Activated naive CD4-positive, alpha-beta T cell treated with anti-CD3 and anti-CD28 coated beads, Interleukin-2, amount 50 U/mL, for 72 hours (primary cell): ENCODE measurements around the gene MED15. TPM values are rescaled to one million over a fixed set of nuclear protein-coding genes. Genes with fewer than 3 reads are reported as not detected.
A peak's percentile ranks its signal among the peaks of the same experiment; 100 is the strongest.
"Not testable (repeated sequence)": the region's sequence is repeated elsewhere in the genome, so short reads cannot be mapped to it uniquely, and the experiment has no call there.

Experiments
- ATAC-seq, 2 donors: fragments of 150-1000 bp; cut with Tn5 transposase; 2 replicates each; pipeline ENCODE4 v1.10.0; 2021; ENCODE audit warnings: mild to moderate bottlenecking in 2 of 2, moderate library complexity in 2 of 2
- DNase-seq, 2 donors: peaks; one replicate each; pipeline ENCODE4 v3.0.0; 2021 to 2022; ENCODE audit warnings: low spot score in 2 of 2
- H3K27ac Mint-ChIP-seq, 2 donors: one replicate each; pipeline ENCODE4 v1.8.0; 2022; ENCODE audit warnings: mild to moderate bottlenecking in 2 of 2, mixed read lengths in 2 of 2
- H3K36me3 Mint-ChIP-seq, 2 donors: one replicate each; pipeline ENCODE4 v1.8.0; 2022; ENCODE audit warnings: mixed read lengths in 2 of 2
- H3K9me3 Mint-ChIP-seq, 2 donors: one replicate each; pipeline ENCODE4 v1.8.0; 2022; ENCODE audit warnings: mixed read lengths in 2 of 2
- total RNA-seq, 2 donors: library from RNA; stranded (reverse); gene quantifications; one replicate each; pipeline ENCODE4 v1.2.3, GENCODE V29; 2022

Gene MED15
- total RNA-seq, 2 donors from 2014 or later, result 88.9 to 137 TPM

DNA sequence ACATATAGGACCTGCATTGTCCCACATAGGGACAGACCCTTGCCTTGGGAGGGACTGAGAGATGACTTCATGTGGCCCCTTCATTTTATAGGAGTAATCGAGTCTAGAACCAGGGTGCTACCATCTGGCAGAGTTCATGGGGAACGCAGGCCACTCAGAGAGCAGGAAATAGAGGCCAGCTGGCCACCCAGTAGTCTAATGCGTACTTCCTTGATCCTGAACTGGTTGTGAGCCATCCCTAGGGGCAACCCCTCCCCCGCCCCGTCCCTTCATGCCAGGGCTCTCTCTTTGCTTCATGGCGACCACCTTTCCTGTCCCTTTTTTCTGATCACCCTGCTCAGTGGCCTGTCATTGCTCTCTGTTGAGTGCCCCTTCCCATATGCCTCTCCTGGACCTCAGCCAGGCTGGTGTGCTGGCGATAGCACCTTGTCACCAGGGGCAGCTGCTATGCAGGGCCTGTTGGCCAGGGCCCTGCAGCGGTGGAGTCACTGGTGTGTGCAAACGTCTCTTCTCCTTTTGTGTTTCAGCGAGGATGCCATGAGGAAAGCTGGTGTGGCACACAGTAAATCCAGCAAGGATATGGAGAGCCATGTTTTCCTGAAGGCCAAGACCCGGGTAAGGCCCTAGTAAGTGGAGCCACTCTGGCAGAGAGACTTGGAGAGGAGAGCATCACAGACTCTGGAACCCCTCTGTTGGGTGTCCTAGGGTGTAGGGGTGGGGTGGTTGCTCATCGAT is 29.3 kb downstream of the MED15 start:
- Mint-ChIP-seq H3K36me3 (peaks cover 4 to 29% of the 10 kb centered on the region in 2 donors), H3K27ac (peak overlapping the region; percentile 2 to 56), H3K9me3 (no peaks in the 10 kb centered on the region)
- DNase-seq, result no peak
- ATAC-seq, result no peak

- DNase-seq (no peak), ATAC-seq (no peak)
- Mint-ChIP-seq H3K36me3 (peaks cover 4 to 29% of the 10 kb centered on the region in 2 donors), H3K27ac (no peak overlapping the region), H3K9me3 (no peaks in the 10 kb centered on the region)
These were observed 29.9 kb downstream of the MED15 start for GRCh38 chr22:20537325-20537756.

GRCh38 chr22:20537983-20538382 is 30.6 kb downstream of the MED15 start:
- no peak for ATAC-seq
- Mint-ChIP-seq H3K9me3 (no peaks in the 10 kb centered on the region), H3K36me3 (peaks cover 4 to 35% of the 10 kb centered on the region in 2 donors)

DNA sequence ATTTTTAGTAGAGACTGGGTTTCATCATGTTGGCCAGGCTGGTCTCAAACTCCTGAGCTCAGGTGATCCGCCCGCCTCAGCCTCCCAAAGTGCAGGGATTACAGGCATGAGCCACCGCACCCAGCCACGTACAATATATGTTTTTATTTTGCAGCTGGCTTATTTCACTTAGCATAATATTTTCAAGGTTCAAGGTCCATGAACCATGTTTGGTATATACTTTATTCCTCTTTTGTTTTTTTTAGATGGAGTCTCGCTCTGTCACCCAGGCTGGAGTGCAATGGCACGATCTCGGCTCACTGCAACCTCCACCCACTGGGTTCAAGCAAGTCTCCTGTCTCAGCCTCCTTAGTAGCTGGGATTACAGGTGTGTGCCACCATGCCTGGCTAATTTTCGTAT is 31.5 kb downstream of the MED15 start:
- not testable (repeated sequence) for H3K27ac Mint-ChIP-seq, H3K9me3 Mint-ChIP-seq, DNase-seq, ATAC-seq
- peaks cover 4 to 42% of the 10 kb centered on the region in 2 donors for H3K36me3 Mint-ChIP-seq

More at GRCh38 chr22:20537983-20538382, 30.6 kb downstream of the MED15 start:
- no peak for DNase-seq
- H3K27ac Mint-ChIP-seq, result no peak overlapping the region

DNA sequence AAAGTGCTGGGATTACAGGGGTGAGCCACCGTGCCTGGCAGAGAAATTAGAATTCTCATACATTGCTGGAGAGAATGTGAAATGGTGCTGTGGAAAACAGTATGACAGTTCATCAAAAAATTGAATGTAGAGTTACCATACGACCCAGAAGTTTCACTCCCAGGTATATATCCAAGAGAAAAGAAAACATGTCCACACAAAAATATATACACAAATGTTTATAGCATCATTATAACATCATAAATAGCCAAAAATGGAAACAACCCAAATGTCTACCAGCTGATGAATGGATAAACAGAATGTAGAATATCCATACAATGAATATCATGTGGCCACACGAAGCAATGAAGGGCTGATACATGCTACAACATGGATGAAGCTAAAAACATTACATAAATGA is 34.6 kb downstream of the MED15 start:
- no peak for DNase-seq
- H3K36me3 Mint-ChIP-seq, result peaks cover 4 to 63% of the 10 kb centered on the region in 2 donors

DNA sequence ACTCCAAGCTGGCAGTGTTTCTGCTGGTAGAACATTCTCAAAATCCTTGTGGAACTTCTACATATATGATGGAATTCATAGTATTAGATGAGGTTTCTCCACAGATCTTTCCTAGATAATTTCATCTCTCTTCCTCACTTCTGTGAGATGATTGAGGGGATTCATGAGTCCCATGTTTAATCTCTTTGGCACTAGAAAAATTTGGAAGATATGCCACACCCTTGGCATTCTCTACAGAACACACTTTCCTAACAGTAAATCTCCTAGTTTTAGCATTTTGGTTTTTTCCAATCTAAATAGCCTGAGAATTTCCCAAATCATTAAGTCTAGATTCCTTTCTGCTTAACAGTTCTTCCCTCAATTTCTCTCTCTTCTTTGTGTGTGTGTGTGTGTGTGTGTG is 35.3 kb downstream of the MED15 start:
- Mint-ChIP-seq H3K27ac (peak overlapping the region; percentile 44 to 83), H3K9me3 (no peaks in the 10 kb centered on the region), H3K36me3 (peaks cover under 1 to 62% of the 10 kb centered on the region in 2 donors)
- ATAC-seq (no peak), DNase-seq (no peak)

More for the DNA sequence above, 34.6 kb downstream of the MED15 start:
- ATAC-seq, result no peak
- Mint-ChIP-seq H3K9me3 (no peaks in the 10 kb centered on the region), H3K27ac (no peak overlapping the region)

GRCh38 chr22:20545318-20545634 is 37.9 kb downstream of the MED15 start:
- not testable (repeated sequence) for H3K27ac Mint-ChIP-seq, ATAC-seq, H3K9me3 Mint-ChIP-seq, DNase-seq
- peaks cover 0 to 45% of the 10 kb centered on the region in 2 donors for H3K36me3 Mint-ChIP-seq

GRCh38 chr22:20545681-20546521 is 38.5 kb downstream of the MED15 start:
- ATAC-seq, result no peak
- no peak for DNase-seq
- H3K27ac Mint-ChIP-seq, result peak overlapping the region; percentile 46 to 74
- H3K9me3 Mint-ChIP-seq, result no peaks in the 10 kb centered on the region
- peaks cover 0 to 39% of the 10 kb centered on the region in 2 donors for H3K36me3 Mint-ChIP-seq

GRCh38 chr22:20546541-20546950 is 39.1 kb downstream of the MED15 start:
- Mint-ChIP-seq H3K36me3 (peaks cover 0 to 39% of the 10 kb centered on the region in 2 donors), H3K27ac (peak overlapping the region in 1 of 2 donors; percentile 74), H3K9me3 (no peaks in the 10 kb centered on the region)
- DNase-seq (no peak), ATAC-seq (no peak)

GRCh38 chr22:20547029-20547428 is 39.6 kb downstream of the MED15 start:
- no peaks in the 10 kb centered on the region for H3K9me3 Mint-ChIP-seq
- DNase-seq, result no peak
- ATAC-seq, result no peak
- no peak overlapping the region for H3K27ac Mint-ChIP-seq
- peaks cover 2 to 43% of the 10 kb centered on the region in 2 donors for H3K36me3 Mint-ChIP-seq

DNA sequence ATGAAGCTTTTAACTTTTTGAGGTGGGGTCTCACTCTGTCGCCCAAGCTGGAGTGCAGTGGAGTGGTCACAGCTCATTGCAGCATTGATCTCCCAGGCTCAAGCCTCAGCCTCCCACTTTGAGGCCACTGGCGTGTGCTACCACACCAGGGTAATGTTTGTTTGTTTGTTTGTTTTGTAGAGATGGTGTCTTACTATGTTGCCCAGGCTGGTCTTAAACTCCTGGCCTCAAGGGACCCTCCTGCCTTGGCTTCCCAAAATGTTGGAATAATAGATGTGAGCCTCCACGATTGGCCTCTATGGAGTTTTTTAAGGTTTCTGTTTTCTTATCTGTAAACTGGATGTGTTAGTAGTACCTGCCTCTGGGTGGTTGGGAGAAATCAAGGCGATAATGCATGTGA is 41.4 kb downstream of the MED15 start:
- DNase-seq (no peak), ATAC-seq (no peak)
- peak overlapping the region; percentile 86 to 98 for H3K27ac Mint-ChIP-seq
- H3K9me3 Mint-ChIP-seq, result no peaks in the 10 kb centered on the region
- peaks cover 6 to 41% of the 10 kb centered on the region in 2 donors for H3K36me3 Mint-ChIP-seq

DNA sequence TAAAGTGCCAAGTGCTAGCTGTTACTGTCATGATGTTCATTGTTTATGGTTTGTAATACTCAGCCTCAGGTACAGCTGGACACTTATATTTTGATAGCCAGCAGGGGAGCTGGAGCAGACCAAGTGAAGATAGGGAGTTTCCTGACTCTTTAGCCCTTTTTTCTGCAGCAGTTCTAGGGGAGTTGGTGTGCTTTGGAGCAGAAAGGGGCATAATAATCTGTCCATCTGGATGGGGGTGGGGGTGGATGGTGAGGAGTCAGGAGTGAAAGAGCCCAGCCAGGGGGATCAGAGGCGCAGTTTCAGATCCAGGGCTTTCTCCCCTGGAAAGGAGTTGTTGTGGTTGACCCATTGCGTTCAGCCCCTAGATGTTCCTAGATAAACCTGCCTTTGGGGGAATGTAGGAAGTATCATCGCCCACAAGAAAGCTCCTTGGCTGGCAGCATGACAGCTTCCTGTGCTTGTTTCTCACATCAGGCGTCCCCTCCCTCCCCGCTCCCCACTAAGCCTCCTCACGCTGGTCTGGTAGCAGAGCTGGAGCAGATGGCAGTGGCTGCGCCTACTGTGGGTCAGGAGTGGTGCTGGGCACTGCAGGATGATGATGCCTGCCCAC is 41.9 kb downstream of the MED15 start:
- ATAC-seq (peak in 1 of 2 donors; percentile 23), DNase-seq (no peak)
- H3K27ac Mint-ChIP-seq, result peak overlapping the region; percentile 98
- no peaks in the 10 kb centered on the region for H3K9me3 Mint-ChIP-seq
- peaks cover 6 to 35% of the 10 kb centered on the region in 2 donors for H3K36me3 Mint-ChIP-seq

- ATAC-seq (peak in 1 of 2 donors; percentile 38), DNase-seq (no peak)
- peak overlapping the region; percentile 98 for H3K27ac Mint-ChIP-seq
- H3K9me3 Mint-ChIP-seq, result no peaks in the 10 kb centered on the region
- H3K36me3 Mint-ChIP-seq, result peaks cover 8 to 33% of the 10 kb centered on the region in 2 donors
These were observed 42.8 kb downstream of the MED15 start for GRCh38 chr22:20550057-20550817.

DNA sequence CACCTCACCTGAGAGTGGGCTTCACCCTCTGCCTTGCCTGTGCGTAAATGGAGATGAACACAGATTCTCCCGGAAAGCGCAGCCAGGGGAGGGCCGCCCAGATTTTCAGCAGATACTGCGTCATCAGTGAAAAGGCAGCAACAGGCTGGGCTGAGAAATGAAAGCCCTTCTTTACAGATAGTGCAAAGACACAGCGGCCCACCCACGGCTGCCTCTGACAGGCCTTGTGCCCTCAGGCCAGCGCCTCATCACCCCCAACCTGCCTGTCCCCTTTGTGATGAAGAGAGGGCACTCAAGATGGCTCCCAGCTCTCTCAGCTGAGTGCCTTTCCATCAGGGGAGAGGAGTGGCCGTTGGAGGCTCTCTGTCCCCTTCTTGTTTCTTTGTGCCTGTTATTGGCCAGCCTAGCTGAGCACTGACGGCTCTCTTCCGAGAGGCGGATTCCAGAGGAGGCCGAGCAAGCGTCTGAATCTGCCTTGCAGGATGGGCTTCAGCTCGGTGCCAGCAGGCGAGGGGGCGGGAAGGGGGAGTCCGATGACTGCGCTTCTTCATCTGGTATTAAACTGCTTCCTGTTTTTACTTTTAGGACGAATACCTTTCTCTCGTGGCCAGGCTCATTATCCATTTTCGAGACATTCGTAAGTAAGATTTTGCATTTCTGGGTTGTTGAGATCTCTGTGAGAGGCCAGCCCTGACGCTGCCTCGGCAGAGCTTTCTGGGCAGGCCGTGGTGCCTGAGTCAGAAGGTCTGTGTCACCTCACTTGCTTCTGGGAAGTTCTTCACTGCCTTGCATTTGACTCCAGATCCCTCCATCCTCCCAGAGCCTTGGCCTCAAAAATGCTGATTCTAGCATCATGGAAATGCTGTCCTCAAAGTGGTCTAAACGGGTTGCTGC is 43.7 kb downstream of the MED15 start:
- Mint-ChIP-seq H3K36me3 (peaks cover 13 to 33% of the 10 kb centered on the region in 2 donors), H3K27ac (peak overlapping the region; percentile 98), H3K9me3 (no peaks in the 10 kb centered on the region)
- peak; percentile 58 to 77 for DNase-seq
- peak; percentile 77 to 80 for ATAC-seq

DNA sequence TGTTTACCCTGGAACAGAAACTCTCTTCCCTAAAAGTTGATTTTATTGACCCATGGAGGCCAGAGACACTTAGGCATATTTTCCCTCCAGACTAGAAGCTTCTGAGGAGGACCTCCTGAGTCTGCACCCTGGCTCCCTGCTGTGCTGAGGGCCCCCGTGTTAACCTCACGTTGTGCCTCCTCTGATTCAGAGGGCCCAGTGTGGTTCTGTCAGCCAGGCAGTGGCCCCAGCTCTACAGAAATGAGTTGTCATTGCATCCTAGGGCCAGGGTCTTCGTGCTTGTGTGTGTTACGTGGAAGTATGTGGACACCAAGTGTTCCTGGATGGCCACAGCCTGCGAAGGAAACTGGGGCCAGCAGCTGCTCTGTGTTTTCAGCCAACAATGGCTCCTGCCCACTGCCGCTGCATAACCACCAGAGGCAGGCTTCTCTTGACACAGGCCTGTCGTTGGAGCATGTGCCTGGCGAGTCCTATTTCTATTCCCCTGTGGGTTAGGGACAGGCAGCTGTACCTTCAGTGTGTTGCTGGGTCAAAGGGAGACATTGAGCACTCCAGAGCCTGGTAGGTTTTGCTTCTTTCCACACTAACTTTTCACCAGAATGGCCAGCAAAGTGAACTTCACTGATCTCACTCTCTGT is 44.5 kb downstream of the MED15 start:
- H3K9me3 Mint-ChIP-seq, result no peaks in the 10 kb centered on the region
- ATAC-seq, result peak; percentile 79 to 80

More for the DNA sequence above, 44.5 kb downstream of the MED15 start:
- Mint-ChIP-seq H3K36me3 (peaks cover 20 to 35% of the 10 kb centered on the region in 2 donors), H3K27ac (peak overlapping the region; percentile 98)
- peak; percentile 49 to 73 for DNase-seq
